ENCODE data around the gene FBXL16. TPM values are rescaled to one million over a fixed set of nuclear protein-coding genes. Genes with fewer than 3 reads are reported as not detected.

The FBXL16 gene
- total and polyA plus RNA-seq, 4 donors = under 0.01 to 0.14 TPM; not detected in 2

DNA sequence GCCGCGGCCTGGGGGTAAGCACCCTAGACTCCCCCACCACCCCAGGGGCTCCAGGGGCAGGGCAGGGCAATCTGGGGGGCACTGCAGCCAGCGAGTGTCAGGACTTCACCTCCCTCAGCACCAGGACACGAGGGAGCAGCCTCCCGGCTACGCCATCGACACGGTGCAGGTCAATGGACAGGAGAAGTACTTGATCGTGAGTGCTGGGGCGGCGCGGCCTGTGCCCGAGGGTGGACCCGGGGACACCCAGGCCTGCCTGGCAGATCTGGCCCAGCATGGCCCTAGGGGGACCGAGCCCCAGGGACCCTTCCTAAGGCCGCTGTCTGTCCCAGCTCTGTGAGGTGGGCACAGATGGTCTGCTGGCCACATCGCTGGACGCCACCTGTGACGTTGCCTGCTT, 33.2 kb downstream of the FBXL16 start:
- peaks cover 12 to 33% (median 18%) of the 10 kb centered on the region in 4 donors for H3K4me1 ChIP-seq (ENCODE audit: control insufficient read depth in 4 of 4, insufficient read depth in 4 of 4, low read length in 3 of 4)
- no peaks in the 10 kb centered on the region for H3K27me3 ChIP-seq (ENCODE audit: control insufficient read depth in 4 of 4, insufficient read depth in 4 of 4, low read length in 3 of 4)
- H3K4me3 ChIP-seq (ENCODE audit: low read depth in 1 of 3, low read length in 3 of 3) = no peak overlapping the region
- TF ChIP-seq, protein P1, sequence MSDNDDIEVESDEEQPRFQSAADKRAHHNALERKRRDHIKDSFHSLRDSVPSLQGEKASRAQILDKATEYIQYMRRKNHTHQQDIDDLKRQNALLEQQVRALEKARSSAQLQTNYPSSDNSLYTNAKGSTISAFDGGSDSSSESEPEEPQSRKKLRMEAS (IDR thresholded peaks at IDR 0.05) = no peak
- TF ChIP-seq FOXA1 (IDR thresholded peaks at IDR 0.05) = no peak
- no peak for TF ChIP-seq FOXA2 (IDR thresholded peaks at IDR 0.05)
- no peak for TF ChIP-seq HNF4G (IDR thresholded peaks at IDR 0.05)
- TF ChIP-seq NR2F2 (IDR thresholded peaks at IDR 0.05) = no peak
- TF ChIP-seq ATF3 (IDR thresholded peaks at IDR 0.05) = no peak
- TF ChIP-seq, protein P2, sequence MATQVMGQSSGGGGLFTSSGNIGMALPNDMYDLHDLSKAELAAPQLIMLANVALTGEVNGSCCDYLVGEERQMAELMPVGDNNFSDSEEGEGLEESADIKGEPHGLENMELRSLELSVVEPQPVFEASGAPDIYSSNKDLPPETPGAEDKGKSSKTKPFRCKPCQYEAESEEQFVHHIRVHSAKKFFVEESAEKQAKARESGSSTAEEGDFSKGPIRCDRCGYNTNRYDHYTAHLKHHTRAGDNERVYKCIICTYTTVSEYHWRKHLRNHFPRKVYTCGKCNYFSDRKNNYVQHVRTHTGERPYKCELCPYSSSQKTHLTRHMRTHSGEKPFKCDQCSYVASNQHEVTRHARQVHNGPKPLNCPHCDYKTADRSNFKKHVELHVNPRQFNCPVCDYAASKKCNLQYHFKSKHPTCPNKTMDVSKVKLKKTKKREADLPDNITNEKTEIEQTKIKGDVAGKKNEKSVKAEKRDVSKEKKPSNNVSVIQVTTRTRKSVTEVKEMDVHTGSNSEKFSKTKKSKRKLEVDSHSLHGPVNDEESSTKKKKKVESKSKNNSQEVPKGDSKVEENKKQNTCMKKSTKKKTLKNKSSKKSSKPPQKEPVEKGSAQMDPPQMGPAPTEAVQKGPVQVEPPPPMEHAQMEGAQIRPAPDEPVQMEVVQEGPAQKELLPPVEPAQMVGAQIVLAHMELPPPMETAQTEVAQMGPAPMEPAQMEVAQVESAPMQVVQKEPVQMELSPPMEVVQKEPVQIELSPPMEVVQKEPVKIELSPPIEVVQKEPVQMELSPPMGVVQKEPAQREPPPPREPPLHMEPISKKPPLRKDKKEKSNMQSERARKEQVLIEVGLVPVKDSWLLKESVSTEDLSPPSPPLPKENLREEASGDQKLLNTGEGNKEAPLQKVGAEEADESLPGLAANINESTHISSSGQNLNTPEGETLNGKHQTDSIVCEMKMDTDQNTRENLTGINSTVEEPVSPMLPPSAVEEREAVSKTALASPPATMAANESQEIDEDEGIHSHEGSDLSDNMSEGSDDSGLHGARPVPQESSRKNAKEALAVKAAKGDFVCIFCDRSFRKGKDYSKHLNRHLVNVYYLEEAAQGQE (IDR thresholded peaks at IDR 0.05) = no peak
- TF ChIP-seq, protein P3, sequence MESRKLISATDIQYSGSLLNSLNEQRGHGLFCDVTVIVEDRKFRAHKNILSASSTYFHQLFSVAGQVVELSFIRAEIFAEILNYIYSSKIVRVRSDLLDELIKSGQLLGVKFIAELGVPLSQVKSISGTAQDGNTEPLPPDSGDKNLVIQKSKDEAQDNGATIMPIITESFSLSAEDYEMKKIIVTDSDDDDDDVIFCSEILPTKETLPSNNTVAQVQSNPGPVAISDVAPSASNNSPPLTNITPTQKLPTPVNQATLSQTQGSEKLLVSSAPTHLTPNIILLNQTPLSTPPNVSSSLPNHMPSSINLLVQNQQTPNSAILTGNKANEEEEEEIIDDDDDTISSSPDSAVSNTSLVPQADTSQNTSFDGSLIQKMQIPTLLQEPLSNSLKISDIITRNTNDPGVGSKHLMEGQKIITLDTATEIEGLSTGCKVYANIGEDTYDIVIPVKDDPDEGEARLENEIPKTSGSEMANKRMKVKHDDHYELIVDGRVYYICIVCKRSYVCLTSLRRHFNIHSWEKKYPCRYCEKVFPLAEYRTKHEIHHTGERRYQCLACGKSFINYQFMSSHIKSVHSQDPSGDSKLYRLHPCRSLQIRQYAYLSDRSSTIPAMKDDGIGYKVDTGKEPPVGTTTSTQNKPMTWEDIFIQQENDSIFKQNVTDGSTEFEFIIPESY (IDR thresholded peaks at IDR 0.05) = no peak
- TF ChIP-seq EGR1 (IDR thresholded peaks at IDR 0.05; ENCODE audit: low read depth in 2 of 2) = no peak
- no peak for TF ChIP-seq GABPA (IDR thresholded peaks at IDR 0.05 in 1 of 2, conservative IDR thresholded peaks at IDR 0.05 in 1 of 2)
- no peak for TF ChIP-seq TAF1 (conservative IDR thresholded peaks at IDR 0.05)
- TF ChIP-seq JUND (IDR thresholded peaks at IDR 0.05) = no peak
- no peak for TF ChIP-seq YY1 (IDR thresholded peaks at IDR 0.05)
- TF ChIP-seq, protein P4, sequence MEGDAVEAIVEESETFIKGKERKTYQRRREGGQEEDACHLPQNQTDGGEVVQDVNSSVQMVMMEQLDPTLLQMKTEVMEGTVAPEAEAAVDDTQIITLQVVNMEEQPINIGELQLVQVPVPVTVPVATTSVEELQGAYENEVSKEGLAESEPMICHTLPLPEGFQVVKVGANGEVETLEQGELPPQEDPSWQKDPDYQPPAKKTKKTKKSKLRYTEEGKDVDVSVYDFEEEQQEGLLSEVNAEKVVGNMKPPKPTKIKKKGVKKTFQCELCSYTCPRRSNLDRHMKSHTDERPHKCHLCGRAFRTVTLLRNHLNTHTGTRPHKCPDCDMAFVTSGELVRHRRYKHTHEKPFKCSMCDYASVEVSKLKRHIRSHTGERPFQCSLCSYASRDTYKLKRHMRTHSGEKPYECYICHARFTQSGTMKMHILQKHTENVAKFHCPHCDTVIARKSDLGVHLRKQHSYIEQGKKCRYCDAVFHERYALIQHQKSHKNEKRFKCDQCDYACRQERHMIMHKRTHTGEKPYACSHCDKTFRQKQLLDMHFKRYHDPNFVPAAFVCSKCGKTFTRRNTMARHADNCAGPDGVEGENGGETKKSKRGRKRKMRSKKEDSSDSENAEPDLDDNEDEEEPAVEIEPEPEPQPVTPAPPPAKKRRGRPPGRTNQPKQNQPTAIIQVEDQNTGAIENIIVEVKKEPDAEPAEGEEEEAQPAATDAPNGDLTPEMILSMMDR (IDR thresholded peaks at IDR 0.05; ENCODE audit: low read depth, low read length, missing input control) = no peak
- no peak for TF ChIP-seq HNF4A (conservative IDR thresholded peaks at IDR 0.05)
- no peak overlapping the region for H3K9ac ChIP-seq (ENCODE audit: low read depth in 1 of 2, low read length in 2 of 2)
- H3K36me3 ChIP-seq (ENCODE audit: control insufficient read depth in 4 of 4, insufficient read depth in 3 of 4, low read depth in 1 of 4, low read length in 3 of 4) = peaks cover 5 to 37% (median 19%) of the 10 kb centered on the region in 4 donors
- no peak overlapping the region for H3K27ac ChIP-seq (ENCODE audit: low read depth in 1 of 2, low read length in 2 of 2)
- 95% methylated on average over 19 of the region's 19 CpGs for WGBS
- H3K9me3 ChIP-seq (ENCODE audit: control insufficient read depth in 4 of 4, low read length in 3 of 4) = no peaks in the 10 kb centered on the region
- no peak for DNase-seq (ENCODE audit: low spot score)

All from liver (tissue), 9 donors.